Mesendoderm (in vitro differentiated cells): ENCODE data around the gene SSBP2.

Experiments
- DNase-seq: peaks from one replicate; pipeline ENCODE4 v3.0.0; 2013
- H2AK5ac ChIP-seq: 2 replicates; pipeline ENCODE4 v1.6.1; 2013; ENCODE audit warnings: low read length, inconsistent platforms
- H2BK120ac ChIP-seq: 2 replicates; pipeline ENCODE4 v1.6.1; 2013; ENCODE audit warnings: low read depth, mild to moderate bottlenecking, low read length, moderate library complexity, mixed read lengths
- H2BK15ac ChIP-seq: replicated peaks from 2 replicates; pipeline ENCODE4 v1.6.1; 2013; ENCODE audit warnings: low read depth, mild to moderate bottlenecking, moderate library complexity
- H2BK5ac ChIP-seq: 2 replicates; pipeline ENCODE4 v1.6.1; 2013; ENCODE audit warnings: low read length, inconsistent platforms
- H3K18ac ChIP-seq: 2 replicates; pipeline ENCODE4 v1.6.1; 2013; ENCODE audit warnings: mild to moderate bottlenecking, low read length, mixed read lengths
- H3K23ac ChIP-seq: one replicate; pipeline ENCODE4 v1.6.1; 2013; ENCODE audit warnings: low read length
- H3K27ac ChIP-seq: 2 replicates; pipeline ENCODE4 v1.5.1; 2013; ENCODE audit warnings: low read depth, mild to moderate bottlenecking, inconsistent platforms, low read length, moderate library complexity
- H3K27me3 ChIP-seq: 2 replicates; pipeline ENCODE4 v1.6.1; 2013; ENCODE audit warnings: low read length, control low read depth, mild to moderate bottlenecking, inconsistent platforms; ENCODE audit not compliant: insufficient read depth, poor library complexity
- H3K36me3 ChIP-seq: 2 replicates; pipeline ENCODE4 v1.6.1; 2013; ENCODE audit warnings: low read length, inconsistent platforms; ENCODE audit not compliant: control insufficient read depth, insufficient read depth
- H3K4ac ChIP-seq: one replicate; pipeline ENCODE4 v1.6.1; 2013; ENCODE audit warnings: low read depth, mild to moderate bottlenecking, low read length, moderate library complexity
- H3K4me1 ChIP-seq: 2 replicates; pipeline ENCODE4 v1.6.1; 2013; ENCODE audit warnings: low read depth, low read length, inconsistent platforms; ENCODE audit not compliant: control insufficient read depth
- H3K4me2 ChIP-seq: 2 replicates; pipeline ENCODE4 v1.6.1; 2013; ENCODE audit warnings: low read length
- H3K4me3 ChIP-seq: 2 replicates; pipeline ENCODE4 v1.5.1; 2013; ENCODE audit warnings: mild to moderate bottlenecking, low read length
- H3K56ac ChIP-seq: one replicate; pipeline ENCODE4 v1.6.1; 2013; ENCODE audit warnings: low read length
- H3K79me1 ChIP-seq: 2 replicates; pipeline ENCODE4 v1.6.1; 2013; ENCODE audit warnings: low read length, inconsistent platforms
- H3K79me2 ChIP-seq: 2 replicates; pipeline ENCODE4 v1.6.1; 2013; ENCODE audit warnings: mild to moderate bottlenecking, low read length; ENCODE audit not compliant: control insufficient read depth, insufficient read depth
- H3K9ac ChIP-seq: 2 replicates; pipeline ENCODE4 v1.6.1; 2013; ENCODE audit warnings: low read length, inconsistent platforms
- H4K5ac ChIP-seq: one replicate; pipeline ENCODE4 v1.6.1; 2013; ENCODE audit warnings: low read length
- H4K8ac ChIP-seq: one replicate; pipeline ENCODE4 v1.6.1; 2013; ENCODE audit warnings: low read depth, mild to moderate bottlenecking, control low read depth, low read length, moderate library complexity
- WGBS: extraction: QIAGEN DNeasy Blood & Tissue Kit; methylation state at CpG from one replicate; pipeline ENCODE4 v1.1.7; 2013; ENCODE audit warnings: low lambda C conversion rate, missing lambda C conversion rate; ENCODE audit not compliant: insufficient coverage; ENCODE audit errors: extremely low coverage; 5-methylcytosine and 5-hydroxymethylcytosine counted together

SSBP2 gene

GRCh38 chr5:81555865-81556264, 195.0 kb downstream of the SSBP2 start:
- no peak overlapping the region for H3K4me3 ChIP-seq
- H2BK120ac ChIP-seq, result no peak overlapping the region
- no CpG with 5 or more reads among the region's 2 CpGs for WGBS
- no peak overlapping the region for H4K5ac ChIP-seq
- no peak overlapping the region for H3K4ac ChIP-seq
- no peaks in the 10 kb centered on the region for H3K4me1 ChIP-seq
- no peak overlapping the region for H2AK5ac ChIP-seq
- H3K56ac ChIP-seq, result no peak overlapping the region
- H3K79me2 ChIP-seq, result no peaks in the 10 kb centered on the region
- no peak overlapping the region for H2BK5ac ChIP-seq
- H3K79me1 ChIP-seq, result no peaks in the 10 kb centered on the region
- no peak overlapping the region for H3K18ac ChIP-seq
- H3K27ac ChIP-seq, result no peak overlapping the region
- no peaks in the 10 kb centered on the region for H3K27me3 ChIP-seq
- H3K4me2 ChIP-seq, result no peak overlapping the region
- H3K9ac ChIP-seq, result no peak overlapping the region
- no peaks in the 10 kb centered on the region for H3K36me3 ChIP-seq
- H4K8ac ChIP-seq, result no peak overlapping the region
- DNase-seq, result no peak
- no peak overlapping the region for H3K23ac ChIP-seq
- no peak overlapping the region for H2BK15ac ChIP-seq

DNA sequence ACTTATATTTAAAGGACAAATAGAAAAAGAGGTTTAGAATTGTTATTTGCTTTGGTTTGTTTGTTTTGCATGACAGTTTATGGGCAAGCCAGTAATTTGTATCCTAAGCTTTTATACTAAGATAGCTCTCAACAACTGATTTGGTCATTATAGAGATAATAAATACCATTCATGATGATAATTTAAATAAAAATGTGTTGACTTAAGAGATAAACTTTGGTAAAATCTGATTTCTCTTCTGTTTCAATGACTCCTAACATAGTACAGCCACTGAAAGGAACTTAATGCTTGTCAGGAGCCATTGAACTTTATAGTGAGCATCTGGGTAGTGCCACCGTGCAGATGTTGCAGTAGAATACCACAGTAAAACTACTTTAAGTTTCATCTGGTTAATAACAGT, 196.2 kb downstream of the SSBP2 start:
- Histone ChIP-seq H3K36me3 (no peaks in the 10 kb centered on the region), H3K79me2 (no peaks in the 10 kb centered on the region), H4K5ac (no peak overlapping the region), H3K4me1 (no peaks in the 10 kb centered on the region), H3K23ac (no peak overlapping the region), H3K9ac (no peak overlapping the region), H2BK120ac (no peak overlapping the region), H3K4me2 (no peak overlapping the region), H2BK5ac (no peak overlapping the region), H3K4me3 (no peak overlapping the region), H2AK5ac (no peak overlapping the region), H3K27ac (no peak overlapping the region), H2BK15ac (no peak overlapping the region), H4K8ac (no peak overlapping the region), H3K4ac (no peak overlapping the region), H3K56ac (no peak overlapping the region), H3K27me3 (no peaks in the 10 kb centered on the region), H3K18ac (no peak overlapping the region), H3K79me1 (no peaks in the 10 kb centered on the region)
- WGBS, result no CpG with 5 or more reads among the region's 1 CpG
- no peak for DNase-seq

GRCh38 chr5:81553567-81554212, 197.2 kb downstream of the SSBP2 start:
- H4K5ac ChIP-seq, result no peak overlapping the region
- no peak overlapping the region for H2AK5ac ChIP-seq
- H3K4me3 ChIP-seq, result no peak overlapping the region
- no peak overlapping the region for H3K56ac ChIP-seq
- no peak for DNase-seq
- no peak overlapping the region for H3K18ac ChIP-seq
- H3K79me1 ChIP-seq, result no peaks in the 10 kb centered on the region
- H3K4me1 ChIP-seq, result no peaks in the 10 kb centered on the region
- H2BK120ac ChIP-seq, result no peak overlapping the region
- no peaks in the 10 kb centered on the region for H3K79me2 ChIP-seq
- H2BK5ac ChIP-seq, result no peak overlapping the region
- WGBS, result no CpG with 5 or more reads among the region's 1 CpG
- no peak overlapping the region for H3K27ac ChIP-seq
- no peak overlapping the region for H4K8ac ChIP-seq
- H2BK15ac ChIP-seq, result no peak overlapping the region
- no peak overlapping the region for H3K9ac ChIP-seq
- H3K23ac ChIP-seq, result no peak overlapping the region
- no peaks in the 10 kb centered on the region for H3K36me3 ChIP-seq
- no peak overlapping the region for H3K4me2 ChIP-seq
- H3K27me3 ChIP-seq, result no peaks in the 10 kb centered on the region
- H3K4ac ChIP-seq, result no peak overlapping the region

- H2AK5ac ChIP-seq, result no peak overlapping the region
- no peak overlapping the region for H4K8ac ChIP-seq
- H3K27me3 ChIP-seq, result no peaks in the 10 kb centered on the region
- no peaks in the 10 kb centered on the region for H3K36me3 ChIP-seq
- peak; percentile 11 for DNase-seq
- no peak overlapping the region for H3K56ac ChIP-seq
- no CpG with 5 or more reads among the region's 2 CpGs for WGBS
- no peaks in the 10 kb centered on the region for H3K4me1 ChIP-seq
- H2BK5ac ChIP-seq, result no peak overlapping the region
- H3K4me2 ChIP-seq, result no peak overlapping the region
- H2BK15ac ChIP-seq, result no peak overlapping the region
- no peak overlapping the region for H3K4me3 ChIP-seq
- H3K27ac ChIP-seq, result no peak overlapping the region
- H3K79me1 ChIP-seq, result no peaks in the 10 kb centered on the region
- no peak overlapping the region for H3K4ac ChIP-seq
- H3K18ac ChIP-seq, result no peak overlapping the region
- no peak overlapping the region for H3K9ac ChIP-seq
- H3K79me2 ChIP-seq, result no peaks in the 10 kb centered on the region
- H2BK120ac ChIP-seq, result no peak overlapping the region
- no peak overlapping the region for H3K23ac ChIP-seq
- no peak overlapping the region for H4K5ac ChIP-seq
Observed at GRCh38 chr5:81552852-81553566, 197.9 kb downstream of the SSBP2 start.

DNA sequence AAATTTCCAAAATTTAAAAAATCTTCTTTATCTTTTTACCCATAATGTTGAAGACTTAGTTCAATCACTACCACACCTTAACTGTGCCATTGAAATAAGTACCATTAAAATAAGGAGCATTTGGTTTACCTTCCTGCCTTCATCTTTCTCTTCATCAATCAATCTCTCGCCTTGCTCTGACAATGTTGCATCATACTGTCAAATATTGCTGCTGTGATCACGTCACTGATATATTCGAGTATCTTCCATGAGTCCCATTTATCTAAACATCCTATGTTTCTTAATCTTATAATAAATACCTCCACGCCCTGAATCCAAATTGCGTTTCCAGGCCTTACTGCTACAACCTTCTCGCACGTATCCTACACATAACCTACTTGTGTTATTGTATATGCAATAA, 201.8 kb downstream of the SSBP2 start:
- Histone ChIP-seq H3K4me1 (no peaks in the 10 kb centered on the region), H3K18ac (no peak overlapping the region), H3K79me1 (no peaks in the 10 kb centered on the region), H3K27me3 (no peaks in the 10 kb centered on the region), H3K27ac (no peak overlapping the region), H4K8ac (no peak overlapping the region), H3K36me3 (no peaks in the 10 kb centered on the region), H2AK5ac (no peak overlapping the region), H2BK120ac (no peak overlapping the region), H2BK5ac (no peak overlapping the region), H3K4me3 (no peak overlapping the region), H3K23ac (no peak overlapping the region), H3K56ac (no peak overlapping the region), H3K79me2 (no peaks in the 10 kb centered on the region), H4K5ac (no peak overlapping the region), H3K4ac (no peak overlapping the region), H3K9ac (no peak overlapping the region), H3K4me2 (no peak overlapping the region), H2BK15ac (no peak overlapping the region)
- DNase-seq, result no peak
- WGBS, result 100% methylated on average over 4 of the region's 7 CpGs

DNA sequence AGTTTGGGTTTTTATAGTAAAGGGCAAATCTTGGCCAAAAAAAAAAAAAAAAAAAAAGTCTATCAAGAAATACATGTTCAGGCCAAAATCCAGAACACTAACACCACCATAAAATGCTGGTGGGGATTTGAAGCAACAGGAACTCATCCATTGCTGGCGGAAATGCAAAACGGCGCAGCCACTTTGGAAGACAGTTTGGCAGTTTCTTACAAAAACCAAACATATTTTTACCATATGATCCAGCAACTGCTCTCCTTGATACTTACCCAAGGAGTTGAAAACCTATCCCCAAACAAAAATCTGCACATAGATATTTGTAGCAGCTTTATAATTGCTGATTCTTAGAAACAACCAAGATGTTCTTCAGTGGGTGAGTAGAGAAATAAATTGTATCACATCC, 203.9 kb downstream of the SSBP2 start:
- no peaks in the 10 kb centered on the region for H3K79me1 ChIP-seq
- no CpG with 5 or more reads among the region's 3 CpGs for WGBS
- H3K36me3 ChIP-seq, result no peaks in the 10 kb centered on the region
- no peak overlapping the region for H4K5ac ChIP-seq
- H3K27me3 ChIP-seq, result no peaks in the 10 kb centered on the region
- no peak overlapping the region for H3K4me3 ChIP-seq
- no peak for DNase-seq
- no peak overlapping the region for H2BK120ac ChIP-seq
- no peak overlapping the region for H3K4ac ChIP-seq
- no peaks in the 10 kb centered on the region for H3K79me2 ChIP-seq
- no peak overlapping the region for H3K4me2 ChIP-seq
- no peak overlapping the region for H3K18ac ChIP-seq
- H3K56ac ChIP-seq, result no peak overlapping the region
- no peak overlapping the region for H2BK5ac ChIP-seq
- no peaks in the 10 kb centered on the region for H3K4me1 ChIP-seq
- no peak overlapping the region for H2AK5ac ChIP-seq
- no peak overlapping the region for H4K8ac ChIP-seq
- H3K23ac ChIP-seq, result no peak overlapping the region
- no peak overlapping the region for H3K9ac ChIP-seq
- H2BK15ac ChIP-seq, result no peak overlapping the region
- no peak overlapping the region for H3K27ac ChIP-seq
